Progenitor cell of endocrine pancreas (in vitro differentiated cells): ENCODE data around the gene SLC39A10. TPM values are rescaled to one million over a fixed set of nuclear protein-coding genes. Genes with fewer than 3 reads are reported as not detected.

Experiments used
- DNase-seq: peaks from one replicate; pipeline ENCODE4 v3.0.0; 2021; ENCODE audit warnings: low spot score; ENCODE audit not compliant: unreplicated experiment
- H3K27ac Mint-ChIP-seq: 2 replicates; pipeline ENCODE4 v1.8.0; 2021; ENCODE audit warnings: mild to moderate bottlenecking, moderate library complexity, mixed read lengths
- H3K27me3 Mint-ChIP-seq: 2 replicates; pipeline ENCODE4 v1.8.0; 2021; ENCODE audit warnings: mixed read lengths
- H3K36me3 Mint-ChIP-seq: 2 replicates; pipeline ENCODE4 v1.8.0; 2022; ENCODE audit warnings: mixed read lengths; ENCODE audit not compliant: insufficient read depth
- H3K4me1 Mint-ChIP-seq: 2 replicates; pipeline ENCODE4 v1.8.0; 2021; ENCODE audit warnings: low read depth, mixed read lengths
- H3K4me3 Mint-ChIP-seq: 2 replicates; pipeline ENCODE4 v1.8.0; 2021; ENCODE audit warnings: low read depth, mild to moderate bottlenecking, moderate library complexity, mixed read lengths
- H3K9me3 Mint-ChIP-seq: 2 replicates; pipeline ENCODE4 v1.8.0; 2021; ENCODE audit warnings: low read depth, mixed read lengths
- CTCF ChIP-seq: fragments of 200-600 bp; sonication (generic); IDR thresholded peaks from one replicate; pipeline ENCODE4 v1.5.0; 2021; ENCODE audit warnings: antibody characterized with exemption, mild to moderate bottlenecking; ENCODE audit not compliant: unreplicated experiment
- total RNA-seq: library from RNA; stranded (reverse); gene quantifications from 2 replicates; pipeline ENCODE4 v1.2.1, GENCODE V29; 2021

SLC39A10 gene
- total RNA-seq, 1 donor from 2014 or later = 181 TPM

- H3K36me3 Mint-ChIP-seq = no peaks in the 10 kb centered on the region
- no peaks in the 10 kb centered on the region for H3K27me3 Mint-ChIP-seq
- no peak overlapping the region for H3K27ac Mint-ChIP-seq
Measured at GRCh38 chr2:195628666-195629065, 28.4 kb upstream of the SLC39A10 start.

GRCh38 chr2:195632856-195633572, 24.0 kb upstream of the SLC39A10 start:
- Mint-ChIP-seq H3K27me3 (no peaks in the 10 kb centered on the region), H3K4me1 (peaks cover 1% of the 10 kb centered on the region), H3K4me3 (no peak overlapping the region), H3K9me3 (peaks cover 6% of the 10 kb centered on the region), H3K27ac (no peak overlapping the region), H3K36me3 (no peaks in the 10 kb centered on the region)
- TF ChIP-seq CTCF = no peak
- DNase-seq = no peak

More at GRCh38 chr2:195628666-195629065, 28.4 kb upstream of the SLC39A10 start:
- Mint-ChIP-seq H3K4me3 (no peak overlapping the region), H3K9me3 (peaks cover 3% of the 10 kb centered on the region), H3K4me1 (no peaks in the 10 kb centered on the region)
- no peak for TF ChIP-seq CTCF
- no peak for DNase-seq

- no peak for DNase-seq
- Mint-ChIP-seq H3K4me3 (no peak overlapping the region), H3K27me3 (no peaks in the 10 kb centered on the region), H3K36me3 (no peaks in the 10 kb centered on the region), H3K27ac (no peak overlapping the region), H3K4me1 (peaks cover 1% of the 10 kb centered on the region), H3K9me3 (peaks cover 6% of the 10 kb centered on the region)
- no peak for TF ChIP-seq CTCF
Measured at GRCh38 chr2:195633573-195633870, 23.5 kb upstream of the SLC39A10 start.

GRCh38 chr2:195633974-195634373, 23.1 kb upstream of the SLC39A10 start:
- DNase-seq = no peak
- Mint-ChIP-seq H3K27ac (no peak overlapping the region), H3K36me3 (no peaks in the 10 kb centered on the region), H3K4me3 (no peak overlapping the region), H3K27me3 (no peaks in the 10 kb centered on the region), H3K9me3 (peaks cover 6% of the 10 kb centered on the region), H3K4me1 (peaks cover 1% of the 10 kb centered on the region)
- TF ChIP-seq CTCF = no peak

GRCh38 chr2:195636890-195637289, 20.1 kb upstream of the SLC39A10 start:
- no peak for TF ChIP-seq CTCF
- no peak for DNase-seq
- H3K4me3 Mint-ChIP-seq = no peak overlapping the region
- no peaks in the 10 kb centered on the region for H3K27me3 Mint-ChIP-seq
- no peaks in the 10 kb centered on the region for H3K36me3 Mint-ChIP-seq
- H3K9me3 Mint-ChIP-seq = peaks cover 4% of the 10 kb centered on the region
- no peak overlapping the region for H3K27ac Mint-ChIP-seq
- H3K4me1 Mint-ChIP-seq = peaks cover 1% of the 10 kb centered on the region
